Mesenchymal stem cell (in vitro differentiated cells and primary cell): ENCODE measurements around the gene ADAM22.

ENCODE experiments used
- DNase-seq: peaks from one replicate; pipeline ENCODE4 v3.0.0-alpha.2; 2013
- H2AFZ ChIP-seq: one replicate; pipeline ENCODE4 v1.6.1; 2013; ENCODE audit warnings: low read depth, mild to moderate bottlenecking, control low read depth, inconsistent platforms, low read length, moderate library complexity
- H2AK5ac ChIP-seq: 2 replicates; pipeline ENCODE4 v1.6.1; 2013; ENCODE audit warnings: low read length, moderate library complexity, mild to moderate bottlenecking, inconsistent platforms; ENCODE audit not compliant: severe bottlenecking
- H2BK120ac ChIP-seq: one replicate; pipeline ENCODE4 v1.6.1; 2013; ENCODE audit warnings: low read depth, mild to moderate bottlenecking, inconsistent platforms, low read length, moderate library complexity
- H2BK12ac ChIP-seq, 2 experiments: one replicate each; pipeline ENCODE4 v1.6.1; 2013; ENCODE audit warnings: inconsistent platforms in 2 of 2, low read length in 2 of 2, mild to moderate bottlenecking in 2 of 2, moderate library complexity in 2 of 2, control low read depth in 1 of 2
- H2BK15ac ChIP-seq: one replicate; pipeline ENCODE4 v1.6.1; 2013; ENCODE audit warnings: mild to moderate bottlenecking, low read depth, inconsistent platforms; ENCODE audit not compliant: poor library complexity, severe bottlenecking
- H2BK5ac ChIP-seq: 2 replicates; pipeline ENCODE4 v1.6.1; 2013; ENCODE audit warnings: low read depth, mild to moderate bottlenecking, low read length, control low read depth, inconsistent platforms; ENCODE audit not compliant: poor library complexity, severe bottlenecking
- H3K14ac ChIP-seq, 2 experiments: one replicate each; pipeline ENCODE4 v1.6.1; 2013; ENCODE audit warnings: inconsistent platforms in 2 of 2, low read length in 2 of 2, control low read depth in 1 of 2, mild to moderate bottlenecking in 1 of 2, moderate library complexity in 1 of 2
- H3K18ac ChIP-seq, 2 experiments: one replicate each; pipeline ENCODE4 v1.6.1; 2013; ENCODE audit warnings: inconsistent platforms in 2 of 2, low read length in 2 of 2, control low read depth in 1 of 2, low read depth in 1 of 2, mild to moderate bottlenecking in 1 of 2
- H3K23ac ChIP-seq, 2 experiments: one replicate each; pipeline ENCODE4 v1.6.1; 2013; ENCODE audit warnings: inconsistent platforms in 2 of 2, low read length in 2 of 2, mild to moderate bottlenecking in 2 of 2, moderate library complexity in 2 of 2, control low read depth in 1 of 2
- H3K27ac ChIP-seq: 2 replicates; pipeline ENCODE4 v1.5.1; 2013; ENCODE audit warnings: mild to moderate bottlenecking, moderate library complexity, low read length, control low read depth, inconsistent platforms; ENCODE audit not compliant: poor library complexity, severe bottlenecking
- H3K27me3 ChIP-seq, 2 experiments: 2 replicates each; pipeline versions ENCODE4 v1.6.1 to v1.7.0; 2013; ENCODE audit warnings: low read length in 2 of 2, mild to moderate bottlenecking in 2 of 2, moderate library complexity in 2 of 2, control low read depth in 1 of 2, inconsistent platforms in 1 of 2; ENCODE audit not compliant: control insufficient read depth in 1 of 2, insufficient read depth in 1 of 2
- H3K36me3 ChIP-seq, 2 experiments: 2 replicates each; pipeline versions ENCODE4 v1.6.1 to v1.7.0; 2013; ENCODE audit warnings: low read length in 2 of 2, control low read depth in 1 of 2, inconsistent platforms in 1 of 2, low read depth in 1 of 2, mild to moderate bottlenecking in 1 of 2; ENCODE audit not compliant: insufficient read depth in 2 of 2, control insufficient read depth in 1 of 2
- H3K4ac ChIP-seq, 2 experiments: one replicate each; pipeline ENCODE4 v1.6.1; 2013; ENCODE audit warnings: inconsistent platforms in 2 of 2, low read length in 2 of 2, mild to moderate bottlenecking in 2 of 2, moderate library complexity in 2 of 2, control low read depth in 1 of 2, low read depth in 1 of 2
- H3K4me1 ChIP-seq: 2 replicates; pipeline ENCODE4 v1.6.1; 2013; ENCODE audit warnings: low read depth, low read length, control low read depth; ENCODE audit not compliant: control insufficient read depth, insufficient read depth
- H3K4me2 ChIP-seq: 2 replicates; pipeline ENCODE4 v1.6.1; 2013; ENCODE audit warnings: low read length, mild to moderate bottlenecking, inconsistent platforms; ENCODE audit not compliant: poor library complexity, severe bottlenecking
- H3K4me3 ChIP-seq, 2 experiments: 2 replicates each; pipeline versions ENCODE4 v1.5.1 to v1.7.0; 2013; ENCODE audit warnings: low read length in 2 of 2, mild to moderate bottlenecking in 2 of 2, control low read depth in 1 of 2, low read depth in 1 of 2; ENCODE audit not compliant: insufficient read depth in 1 of 2
- H3K79me1 ChIP-seq: replicated peaks from 2 replicates; pipeline ENCODE4 v1.6.1; 2013; ENCODE audit warnings: mild to moderate bottlenecking, control low read depth, low read length, inconsistent platforms; ENCODE audit not compliant: poor library complexity, severe bottlenecking
- H3K9ac ChIP-seq: 2 replicates; pipeline ENCODE4 v1.7.0; 2013; ENCODE audit warnings: mild to moderate bottlenecking, low read length, moderate library complexity
- H3K9me3 ChIP-seq: 2 replicates; pipeline ENCODE4 v1.7.0; 2013; ENCODE audit warnings: mild to moderate bottlenecking, low read length; ENCODE audit not compliant: control insufficient read depth
- H4K8ac ChIP-seq: one replicate; pipeline ENCODE4 v1.6.1; 2013; ENCODE audit warnings: inconsistent platforms, mild to moderate bottlenecking, low read length, moderate library complexity
- H4K91ac ChIP-seq: one replicate; pipeline ENCODE4 v1.6.1; 2013; ENCODE audit warnings: mild to moderate bottlenecking, low read length, inconsistent platforms
- WGBS: methylation state at CpG from one replicate; pipeline ENCODE4 v1.1.7; 2013; ENCODE audit warnings: mixed read lengths; 5-methylcytosine and 5-hydroxymethylcytosine counted together

Gene ADAM22

DNA sequence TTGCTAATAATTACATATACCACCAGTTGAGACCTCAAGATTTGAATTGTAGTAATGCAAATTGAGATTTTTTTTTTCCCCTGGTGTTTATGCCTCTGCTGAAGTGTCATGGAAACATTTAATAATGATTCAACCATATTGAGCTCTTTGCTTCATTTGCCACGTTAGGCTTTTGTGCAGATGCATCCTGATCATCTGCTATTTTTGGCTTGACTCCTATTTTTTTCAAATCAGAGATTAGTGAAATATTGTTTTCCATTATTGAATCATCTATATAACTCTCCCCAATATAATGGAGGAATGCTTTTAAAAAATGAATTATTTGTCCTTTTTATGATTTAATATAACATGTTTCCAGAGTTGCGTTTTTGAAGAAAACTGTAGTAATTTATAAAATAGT, 170.7 kb downstream of the ADAM22 start:
- Histone ChIP-seq H2BK120ac (no peak overlapping the region), H3K9me3 (no peaks in the 10 kb centered on the region), H3K18ac (no peak overlapping the region), H3K23ac (no peak overlapping the region), H3K4me2 (no peak overlapping the region), H2BK15ac (no peak overlapping the region), H2BK12ac (no peak overlapping the region), H4K8ac (no peak overlapping the region), H3K4me3 (no peak overlapping the region), H2AK5ac (no peak overlapping the region), H3K27ac (no peak overlapping the region), H2BK5ac (no peak overlapping the region), H3K4ac (no peak overlapping the region), H3K9ac (no peak overlapping the region), H4K91ac (no peak overlapping the region), H2AFZ (no peak overlapping the region), H3K79me1 (no peaks in the 10 kb centered on the region), H3K36me3 (no peaks in the 10 kb centered on the region), H3K27me3 (no peaks in the 10 kb centered on the region), H3K4me1 (no peaks in the 10 kb centered on the region), H3K14ac (no peak overlapping the region)
- no peak for DNase-seq
- WGBS: no CpG with 5 or more reads among the region's 2 CpGs

DNA sequence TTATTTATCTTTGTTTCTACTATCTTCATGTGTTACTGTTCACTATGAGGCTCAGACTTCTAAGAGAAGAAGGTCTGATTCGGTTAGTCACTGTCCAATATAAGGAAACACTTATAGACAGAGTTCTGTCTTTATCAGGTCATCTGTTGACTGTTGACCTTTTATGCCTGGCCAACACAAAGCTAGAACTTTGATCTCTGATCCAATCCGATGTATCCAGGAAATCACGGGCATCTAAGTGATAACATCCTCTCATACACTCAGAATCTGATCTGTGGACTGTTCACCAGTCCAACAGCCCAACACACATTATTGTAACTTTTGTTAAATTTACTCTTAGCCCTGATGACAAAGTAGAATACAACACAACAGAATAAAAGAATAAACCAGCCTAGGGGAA, 171.2 kb downstream of the ADAM22 start:
- WGBS: 88% methylated on average over 3 of the region's 3 CpGs
- H3K27ac ChIP-seq: no peak overlapping the region
- no peak overlapping the region for H3K9ac ChIP-seq
- no peak overlapping the region for H3K23ac ChIP-seq
- H2AFZ ChIP-seq: no peak overlapping the region
- no peak overlapping the region for H3K14ac ChIP-seq
- no peak overlapping the region for H2AK5ac ChIP-seq
- H3K18ac ChIP-seq: no peak overlapping the region
- no peak overlapping the region for H3K4ac ChIP-seq
- H3K27me3 ChIP-seq: no peaks in the 10 kb centered on the region
- H3K36me3 ChIP-seq: no peaks in the 10 kb centered on the region
- H2BK12ac ChIP-seq: no peak overlapping the region
- H3K9me3 ChIP-seq: no peaks in the 10 kb centered on the region
- H3K4me3 ChIP-seq: no peak overlapping the region
- no peaks in the 10 kb centered on the region for H3K79me1 ChIP-seq
- no peak overlapping the region for H3K4me2 ChIP-seq
- H4K8ac ChIP-seq: no peak overlapping the region
- no peak overlapping the region for H2BK5ac ChIP-seq
- DNase-seq: no peak
- H3K4me1 ChIP-seq: no peaks in the 10 kb centered on the region
- no peak overlapping the region for H2BK15ac ChIP-seq
- no peak overlapping the region for H2BK120ac ChIP-seq
- no peak overlapping the region for H4K91ac ChIP-seq

DNA sequence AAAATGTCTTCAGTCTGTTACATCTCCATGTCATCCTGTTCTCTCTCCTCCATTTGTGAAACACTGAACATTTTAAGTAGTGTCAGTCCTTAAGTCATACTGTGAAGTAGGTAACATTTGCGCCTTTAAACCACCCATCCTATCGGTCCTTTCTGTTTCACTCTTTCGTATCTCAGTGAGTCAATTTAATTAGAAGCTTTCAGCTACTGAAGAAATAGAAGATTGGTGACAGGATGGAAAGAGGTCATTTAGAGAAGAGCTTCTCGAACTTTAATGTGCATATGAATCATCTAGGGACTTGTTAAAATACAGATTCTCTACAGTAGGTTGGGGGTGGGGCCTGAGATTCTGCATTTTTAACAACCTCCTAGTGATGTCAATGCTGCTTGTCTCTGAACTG, 172.4 kb downstream of the ADAM22 start:
- WGBS: 96% methylated on average over 3 of the region's 4 CpGs
- no peak overlapping the region for H2AK5ac ChIP-seq

DNA sequence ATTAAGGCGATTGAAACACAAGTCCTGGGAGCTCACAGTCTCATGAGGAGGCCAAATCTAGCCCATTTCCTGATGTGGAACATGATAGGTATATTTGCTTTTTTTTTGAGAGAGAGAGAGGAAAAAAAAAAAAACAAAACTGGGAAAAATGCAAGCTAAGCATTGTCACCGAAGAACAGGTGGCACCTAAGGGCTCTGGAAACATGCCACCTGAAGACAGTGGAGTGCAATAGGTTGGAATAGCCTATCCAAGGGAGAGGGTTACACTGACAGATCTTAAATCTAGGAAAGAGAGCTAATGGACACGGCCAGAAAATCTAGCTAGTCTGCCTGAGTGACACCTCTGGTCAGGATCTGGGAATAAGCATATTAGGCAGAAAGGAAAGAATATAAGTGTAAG, 175.6 kb downstream of the ADAM22 start:
- no peaks in the 10 kb centered on the region for H3K27me3 ChIP-seq
- H2BK12ac ChIP-seq: no peak overlapping the region
- no peak overlapping the region for H3K14ac ChIP-seq
- WGBS: 81% methylated on average over 3 of the region's 3 CpGs
- H4K8ac ChIP-seq: no peak overlapping the region
- no peak overlapping the region for H3K4me2 ChIP-seq
- H3K79me1 ChIP-seq: no peaks in the 10 kb centered on the region
- no peak overlapping the region for H3K4me3 ChIP-seq
- DNase-seq: no peak
- no peaks in the 10 kb centered on the region for H3K36me3 ChIP-seq
- H2BK120ac ChIP-seq: no peak overlapping the region
- no peak overlapping the region for H3K18ac ChIP-seq
- H4K91ac ChIP-seq: no peak overlapping the region
- H3K27ac ChIP-seq: no peak overlapping the region
- no peak overlapping the region for H2AFZ ChIP-seq
- H3K4me1 ChIP-seq: no peaks in the 10 kb centered on the region
- H3K9ac ChIP-seq: no peak overlapping the region
- no peak overlapping the region for H3K4ac ChIP-seq
- H3K9me3 ChIP-seq: no peaks in the 10 kb centered on the region
- H2BK5ac ChIP-seq: no peak overlapping the region
- H2BK15ac ChIP-seq: no peak overlapping the region
- no peak overlapping the region for H2AK5ac ChIP-seq
- no peak overlapping the region for H3K23ac ChIP-seq

More for the DNA sequence above, 172.4 kb downstream of the ADAM22 start:
- Histone ChIP-seq H4K91ac (no peak overlapping the region), H3K4me3 (no peak overlapping the region), H3K4me2 (no peak overlapping the region), H3K9ac (no peak overlapping the region), H3K9me3 (no peaks in the 10 kb centered on the region), H3K14ac (no peak overlapping the region), H3K4ac (no peak overlapping the region), H3K79me1 (no peaks in the 10 kb centered on the region), H2AFZ (no peak overlapping the region), H3K36me3 (no peaks in the 10 kb centered on the region), H3K23ac (no peak overlapping the region), H2BK120ac (no peak overlapping the region), H2BK15ac (no peak overlapping the region), H3K27ac (no peak overlapping the region), H4K8ac (no peak overlapping the region), H3K18ac (no peak overlapping the region), H2BK12ac (no peak overlapping the region), H3K4me1 (no peaks in the 10 kb centered on the region), H3K27me3 (no peaks in the 10 kb centered on the region), H2BK5ac (no peak overlapping the region)
- no peak for DNase-seq
